ENCODE results near the gene FBXL5.

GRCh38 chr4:15688051-15688450, 32.9 kb upstream of the FBXL5 start:
- TF ChIP-seq CTCF (IDR thresholded peaks at IDR 0.05; ENCODE audit: insufficient read depth, low read depth, low read length) (no peak), EZH2 (IDR thresholded peaks at IDR 0.05; ENCODE audit: insufficient read depth, low read length) (no peak)

Measured in astrocyte (in vitro differentiated cells and primary cell).